HepG2 (cell line): ENCODE measurements around the gene DNAI2. TPM values are rescaled to one million over a fixed set of nuclear protein-coding genes. Genes with fewer than 3 reads are reported as not detected.

Experiments
- ATF7-NPFF ChIP-seq: sonication (generic); formaldehyde crosslinking; IDR thresholded peaks from 2 replicates; pipeline ENCODE4 v1.8.1; 2023; ENCODE audit warnings: mild to moderate bottlenecking, low read depth, missing genetic modification reagents, moderate library complexity
- CEBPB ChIP-seq: IDR thresholded peaks from 2 replicates; pipeline ENCODE4 v1.6.1; 2011; ENCODE audit warnings: low read depth, low read length, improper control_type of control experiment, borderline replicate concordance
- GATAD1 ChIP-seq: IDR thresholded peaks from 2 replicates; pipeline ENCODE4 v1.6.1; 2016; ENCODE audit warnings: missing genetic modification reagents, missing compliant biosample characterization
- MTF1 ChIP-seq: sonication (generic); formaldehyde crosslinking; IDR thresholded peaks from 2 replicates; pipeline ENCODE4 v1.5.0; 2020; ENCODE audit warnings: missing genetic modification reagents
- NR2C2 ChIP-seq: sonication (generic); formaldehyde crosslinking; IDR thresholded peaks from 2 replicates; pipeline ENCODE4 v1.4.0; 2020; ENCODE audit warnings: missing genetic modification reagents, mild to moderate bottlenecking, moderate library complexity, borderline replicate concordance
- RAD51 ChIP-seq: fragments of 450-650 bp; IDR thresholded peaks from 2 replicates; pipeline ENCODE4 v1.6.1; 2016; ENCODE audit warnings: borderline replicate concordance
- RCOR2 ChIP-seq: IDR thresholded peaks from 2 replicates; pipeline ENCODE4 v1.6.1; 2016; ENCODE audit warnings: missing biosample characterization, missing genetic modification reagents
- STAT5B ChIP-seq: sonication (generic); formaldehyde crosslinking; IDR thresholded peaks from 2 replicates; pipeline ENCODE4 v1.4.0; 2020; ENCODE audit warnings: missing genetic modification reagents
- ZFX ChIP-seq: sonication (generic); formaldehyde crosslinking; IDR thresholded peaks from 2 replicates; pipeline ENCODE4 v1.4.0; 2020; ENCODE audit warnings: mild to moderate bottlenecking, low read depth, missing genetic modification reagents, moderate library complexity
- ZNF180 ChIP-seq: sonication (generic); formaldehyde crosslinking; IDR thresholded peaks from 2 replicates; pipeline ENCODE4 v1.4.0; 2020; ENCODE audit warnings: low read depth, missing genetic modification reagents, borderline replicate concordance
- ZNF33A ChIP-seq: sonication (generic); formaldehyde crosslinking; IDR thresholded peaks from 2 replicates; pipeline ENCODE4 v1.5.1; 2020; ENCODE audit warnings: missing genetic modification reagents, mild to moderate bottlenecking, moderate library complexity, borderline replicate concordance
- ZNF546 ChIP-seq: sonication (generic); formaldehyde crosslinking; conservative IDR thresholded peaks from 2 replicates; pipeline ENCODE4 v1.8.1; 2023; ENCODE audit warnings: mild to moderate bottlenecking, missing genetic modification reagents
- polyA plus RNA-seq, 8 experiments: library from polyadenylated mRNA; depleted of rRNA in 3 of 8; stranded (reverse) in 7 of 8; unstranded in 1 of 8; fragments of >200 nt; fragmentation: Illumina TruSeq in 4 of 8; extraction: Trizol in 4 of 8; gene quantifications; 2 replicates each; pipeline versions ENCODE4 v1.2.1 to v1.2.3, GENCODE V29; 2011 to 2016; ENCODE audit warnings: low read depth in 4 of 8, missing spikeins in 1 of 8, mixed read lengths in 1 of 8; ENCODE audit not compliant: insufficient read depth in 1 of 8
- total RNA-seq, 5 experiments: library from RNA; depleted of rRNA; stranded (reverse); fragments of >200 nt; fragmentation: Illumina TruSeq; extraction: Trizol; gene quantifications; 2 replicates each; pipeline ENCODE4 v1.2.3, GENCODE V29; 2016; ENCODE audit warnings: low read depth in 1 of 5
- TF ChIP-seq, protein P1 (sequence below): sonication (generic); formaldehyde crosslinking; IDR thresholded peaks from 2 replicates; pipeline ENCODE4 v1.9.0; 2021; ENCODE audit warnings: mild to moderate bottlenecking, missing genetic modification reagents
- TF ChIP-seq, protein P2 (sequence below): sonication (generic); formaldehyde crosslinking; IDR thresholded peaks from 2 replicates; pipeline ENCODE4 v1.8.1; 2023; ENCODE audit warnings: missing genetic modification reagents, mild to moderate bottlenecking, borderline replicate concordance
- TF ChIP-seq, protein P3 (sequence below): sonication (generic); formaldehyde crosslinking; IDR thresholded peaks from 2 replicates; pipeline ENCODE4 v1.4.0; 2020; ENCODE audit warnings: mild to moderate bottlenecking, missing genetic modification reagents, borderline replicate concordance
- TF ChIP-seq, protein P4 (sequence below): IDR thresholded peaks from 2 replicates; pipeline ENCODE4 v1.6.1; 2012; ENCODE audit warnings: inconsistent platforms
- TF ChIP-seq, protein P5 (sequence below): sonication (generic); formaldehyde crosslinking; IDR thresholded peaks from 2 replicates; pipeline ENCODE4 v1.4.0; 2020; ENCODE audit warnings: missing genetic modification reagents

The DNAI2 gene
- total and polyA plus RNA-seq, 2 of the 13 experiments (the other 11 are each of a cell fraction or from before 2014, with no cell fraction given), result not detected

DNA sequence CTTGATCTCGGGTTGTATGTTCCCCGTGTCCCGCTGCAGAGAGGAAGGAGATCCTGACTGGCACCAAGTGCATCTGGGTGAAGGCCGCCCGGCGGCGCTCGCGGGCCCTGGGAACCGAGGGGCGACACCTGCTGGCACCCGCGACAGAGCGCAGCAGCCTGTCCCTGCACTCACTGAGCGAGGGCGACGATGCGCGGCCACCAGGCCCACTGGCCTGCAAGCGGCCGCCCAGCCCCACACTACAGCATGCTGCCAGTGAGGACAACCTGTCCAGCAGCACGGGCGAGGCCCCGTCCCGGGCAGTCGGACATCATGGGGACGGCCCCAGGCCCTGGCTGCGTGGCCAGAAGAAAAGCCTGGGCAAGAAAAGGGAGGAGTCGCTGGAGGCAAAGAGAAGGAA lies 80.1 kb downstream of the DNAI2 start (continued):
- TF ChIP-seq, protein P1, sequence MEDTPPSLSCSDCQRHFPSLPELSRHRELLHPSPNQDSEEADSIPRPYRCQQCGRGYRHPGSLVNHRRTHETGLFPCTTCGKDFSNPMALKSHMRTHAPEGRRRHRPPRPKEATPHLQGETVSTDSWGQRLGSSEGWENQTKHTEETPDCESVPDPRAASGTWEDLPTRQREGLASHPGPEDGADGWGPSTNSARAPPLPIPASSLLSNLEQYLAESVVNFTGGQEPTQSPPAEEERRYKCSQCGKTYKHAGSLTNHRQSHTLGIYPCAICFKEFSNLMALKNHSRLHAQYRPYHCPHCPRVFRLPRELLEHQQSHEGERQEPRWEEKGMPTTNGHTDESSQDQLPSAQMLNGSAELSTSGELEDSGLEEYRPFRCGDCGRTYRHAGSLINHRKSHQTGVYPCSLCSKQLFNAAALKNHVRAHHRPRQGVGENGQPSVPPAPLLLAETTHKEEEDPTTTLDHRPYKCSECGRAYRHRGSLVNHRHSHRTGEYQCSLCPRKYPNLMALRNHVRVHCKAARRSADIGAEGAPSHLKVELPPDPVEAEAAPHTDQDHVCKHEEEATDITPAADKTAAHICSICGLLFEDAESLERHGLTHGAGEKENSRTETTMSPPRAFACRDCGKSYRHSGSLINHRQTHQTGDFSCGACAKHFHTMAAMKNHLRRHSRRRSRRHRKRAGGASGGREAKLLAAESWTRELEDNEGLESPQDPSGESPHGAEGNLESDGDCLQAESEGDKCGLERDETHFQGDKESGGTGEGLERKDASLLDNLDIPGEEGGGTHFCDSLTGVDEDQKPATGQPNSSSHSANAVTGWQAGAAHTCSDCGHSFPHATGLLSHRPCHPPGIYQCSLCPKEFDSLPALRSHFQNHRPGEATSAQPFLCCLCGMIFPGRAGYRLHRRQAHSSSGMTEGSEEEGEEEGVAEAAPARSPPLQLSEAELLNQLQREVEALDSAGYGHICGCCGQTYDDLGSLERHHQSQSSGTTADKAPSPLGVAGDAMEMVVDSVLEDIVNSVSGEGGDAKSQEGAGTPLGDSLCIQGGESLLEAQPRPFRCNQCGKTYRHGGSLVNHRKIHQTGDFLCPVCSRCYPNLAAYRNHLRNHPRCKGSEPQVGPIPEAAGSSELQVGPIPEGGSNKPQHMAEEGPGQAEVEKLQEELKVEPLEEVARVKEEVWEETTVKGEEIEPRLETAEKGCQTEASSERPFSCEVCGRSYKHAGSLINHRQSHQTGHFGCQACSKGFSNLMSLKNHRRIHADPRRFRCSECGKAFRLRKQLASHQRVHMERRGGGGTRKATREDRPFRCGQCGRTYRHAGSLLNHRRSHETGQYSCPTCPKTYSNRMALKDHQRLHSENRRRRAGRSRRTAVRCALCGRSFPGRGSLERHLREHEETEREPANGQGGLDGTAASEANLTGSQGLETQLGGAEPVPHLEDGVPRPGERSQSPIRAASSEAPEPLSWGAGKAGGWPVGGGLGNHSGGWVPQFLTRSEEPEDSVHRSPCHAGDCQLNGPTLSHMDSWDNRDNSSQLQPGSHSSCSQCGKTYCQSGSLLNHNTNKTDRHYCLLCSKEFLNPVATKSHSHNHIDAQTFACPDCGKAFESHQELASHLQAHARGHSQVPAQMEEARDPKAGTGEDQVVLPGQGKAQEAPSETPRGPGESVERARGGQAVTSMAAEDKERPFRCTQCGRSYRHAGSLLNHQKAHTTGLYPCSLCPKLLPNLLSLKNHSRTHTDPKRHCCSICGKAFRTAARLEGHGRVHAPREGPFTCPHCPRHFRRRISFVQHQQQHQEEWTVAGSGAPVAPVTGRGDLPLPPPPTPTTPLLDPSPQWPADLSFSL (CRISPR knock-in tag), result no peak
- TF ChIP-seq STAT5B (CRISPR knock-in tag) (no peak), ZNF546 (CRISPR knock-in tag) (no peak), ATF7-NPFF (0 out of 2 replicates have a peak, but pooled peaks have one; percentile 61), ZNF33A (no peak), MTF1 (CRISPR knock-in tag) (no peak), RAD51 (no peak), CEBPB (no peak), ZNF180 (no peak), RCOR2 (CRISPR knock-in tag) (no peak), ZFX (CRISPR knock-in tag) (peak; percentile 52; the same call in 1 of the 2 replicates), NR2C2 (no peak), GATAD1 (CRISPR knock-in tag) (no peak)
- TF ChIP-seq, protein P2, sequence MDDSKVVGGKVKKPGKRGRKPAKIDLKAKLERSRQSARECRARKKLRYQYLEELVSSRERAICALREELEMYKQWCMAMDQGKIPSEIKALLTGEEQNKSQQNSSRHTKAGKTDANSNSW (CRISPR knock-in tag), result no peak
- TF ChIP-seq, protein P3, sequence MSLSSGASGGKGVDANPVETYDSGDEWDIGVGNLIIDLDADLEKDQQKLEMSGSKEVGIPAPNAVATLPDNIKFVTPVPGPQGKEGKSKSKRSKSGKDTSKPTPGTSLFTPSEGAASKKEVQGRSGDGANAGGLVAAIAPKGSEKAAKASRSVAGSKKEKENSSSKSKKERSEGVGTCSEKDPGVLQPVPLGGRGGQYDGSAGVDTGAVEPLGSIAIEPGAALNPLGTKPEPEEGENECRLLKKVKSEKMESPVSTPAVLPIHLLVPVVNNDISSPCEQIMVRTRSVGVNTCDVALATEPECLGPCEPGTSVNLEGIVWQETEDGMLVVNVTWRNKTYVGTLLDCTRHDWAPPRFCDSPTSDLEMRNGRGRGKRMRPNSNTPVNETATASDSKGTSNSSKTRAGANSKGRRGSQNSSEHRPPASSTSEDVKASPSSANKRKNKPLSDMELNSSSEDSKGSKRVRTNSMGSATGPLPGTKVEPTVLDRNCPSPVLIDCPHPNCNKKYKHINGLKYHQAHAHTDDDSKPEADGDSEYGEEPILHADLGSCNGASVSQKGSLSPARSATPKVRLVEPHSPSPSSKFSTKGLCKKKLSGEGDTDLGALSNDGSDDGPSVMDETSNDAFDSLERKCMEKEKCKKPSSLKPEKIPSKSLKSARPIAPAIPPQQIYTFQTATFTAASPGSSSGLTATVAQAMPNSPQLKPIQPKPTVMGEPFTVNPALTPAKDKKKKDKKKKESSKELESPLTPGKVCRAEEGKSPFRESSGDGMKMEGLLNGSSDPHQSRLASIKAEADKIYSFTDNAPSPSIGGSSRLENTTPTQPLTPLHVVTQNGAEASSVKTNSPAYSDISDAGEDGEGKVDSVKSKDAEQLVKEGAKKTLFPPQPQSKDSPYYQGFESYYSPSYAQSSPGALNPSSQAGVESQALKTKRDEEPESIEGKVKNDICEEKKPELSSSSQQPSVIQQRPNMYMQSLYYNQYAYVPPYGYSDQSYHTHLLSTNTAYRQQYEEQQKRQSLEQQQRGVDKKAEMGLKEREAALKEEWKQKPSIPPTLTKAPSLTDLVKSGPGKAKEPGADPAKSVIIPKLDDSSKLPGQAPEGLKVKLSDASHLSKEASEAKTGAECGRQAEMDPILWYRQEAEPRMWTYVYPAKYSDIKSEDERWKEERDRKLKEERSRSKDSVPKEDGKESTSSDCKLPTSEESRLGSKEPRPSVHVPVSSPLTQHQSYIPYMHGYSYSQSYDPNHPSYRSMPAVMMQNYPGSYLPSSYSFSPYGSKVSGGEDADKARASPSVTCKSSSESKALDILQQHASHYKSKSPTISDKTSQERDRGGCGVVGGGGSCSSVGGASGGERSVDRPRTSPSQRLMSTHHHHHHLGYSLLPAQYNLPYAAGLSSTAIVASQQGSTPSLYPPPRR (CRISPR knock-in tag), result no peak
- TF ChIP-seq, protein P4, sequence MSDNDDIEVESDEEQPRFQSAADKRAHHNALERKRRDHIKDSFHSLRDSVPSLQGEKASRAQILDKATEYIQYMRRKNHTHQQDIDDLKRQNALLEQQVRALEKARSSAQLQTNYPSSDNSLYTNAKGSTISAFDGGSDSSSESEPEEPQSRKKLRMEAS, result 0 out of 2 replicates have a peak, but pooled peaks have one; percentile 51
- TF ChIP-seq, protein P5, sequence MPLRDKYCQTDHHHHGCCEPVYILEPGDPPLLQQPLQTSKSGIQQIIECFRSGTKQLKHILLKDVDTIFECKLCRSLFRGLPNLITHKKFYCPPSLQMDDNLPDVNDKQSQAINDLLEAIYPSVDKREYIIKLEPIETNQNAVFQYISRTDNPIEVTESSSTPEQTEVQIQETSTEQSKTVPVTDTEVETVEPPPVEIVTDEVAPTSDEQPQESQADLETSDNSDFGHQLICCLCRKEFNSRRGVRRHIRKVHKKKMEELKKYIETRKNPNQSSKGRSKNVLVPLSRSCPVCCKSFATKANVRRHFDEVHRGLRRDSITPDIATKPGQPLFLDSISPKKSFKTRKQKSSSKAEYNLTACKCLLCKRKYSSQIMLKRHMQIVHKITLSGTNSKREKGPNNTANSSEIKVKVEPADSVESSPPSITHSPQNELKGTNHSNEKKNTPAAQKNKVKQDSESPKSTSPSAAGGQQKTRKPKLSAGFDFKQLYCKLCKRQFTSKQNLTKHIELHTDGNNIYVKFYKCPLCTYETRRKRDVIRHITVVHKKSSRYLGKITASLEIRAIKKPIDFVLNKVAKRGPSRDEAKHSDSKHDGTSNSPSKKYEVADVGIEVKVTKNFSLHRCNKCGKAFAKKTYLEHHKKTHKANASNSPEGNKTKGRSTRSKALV, result no peak
